Stimulated activated CD8-positive, alpha-beta memory T cell treated with anti-CD3 and anti-CD28 coated beads, Interleukin-7, amount 100 ng/mL, for 1 hour (primary cell): ENCODE measurements around the gene ERVK3-1.
A peak's percentile ranks its signal among the peaks of the same experiment; 100 is the strongest.
"Not testable (repeated sequence)": the region's sequence is repeated elsewhere in the genome, so short reads cannot be mapped to it uniquely, and the experiment has no call there.

Source experiments
- DNase-seq, 2 donors: peaks; one replicate each; pipeline ENCODE4 v3.0.0-alpha.2; 2020; ENCODE audit warnings: low read depth in 2 of 2

The ERVK3-1 gene, protein sequence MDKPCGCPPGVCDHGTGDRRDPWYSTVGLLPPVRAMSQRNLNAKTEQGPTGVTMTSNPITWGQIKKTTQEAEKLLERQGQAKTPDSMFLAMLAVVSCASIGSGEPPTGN

DNA sequence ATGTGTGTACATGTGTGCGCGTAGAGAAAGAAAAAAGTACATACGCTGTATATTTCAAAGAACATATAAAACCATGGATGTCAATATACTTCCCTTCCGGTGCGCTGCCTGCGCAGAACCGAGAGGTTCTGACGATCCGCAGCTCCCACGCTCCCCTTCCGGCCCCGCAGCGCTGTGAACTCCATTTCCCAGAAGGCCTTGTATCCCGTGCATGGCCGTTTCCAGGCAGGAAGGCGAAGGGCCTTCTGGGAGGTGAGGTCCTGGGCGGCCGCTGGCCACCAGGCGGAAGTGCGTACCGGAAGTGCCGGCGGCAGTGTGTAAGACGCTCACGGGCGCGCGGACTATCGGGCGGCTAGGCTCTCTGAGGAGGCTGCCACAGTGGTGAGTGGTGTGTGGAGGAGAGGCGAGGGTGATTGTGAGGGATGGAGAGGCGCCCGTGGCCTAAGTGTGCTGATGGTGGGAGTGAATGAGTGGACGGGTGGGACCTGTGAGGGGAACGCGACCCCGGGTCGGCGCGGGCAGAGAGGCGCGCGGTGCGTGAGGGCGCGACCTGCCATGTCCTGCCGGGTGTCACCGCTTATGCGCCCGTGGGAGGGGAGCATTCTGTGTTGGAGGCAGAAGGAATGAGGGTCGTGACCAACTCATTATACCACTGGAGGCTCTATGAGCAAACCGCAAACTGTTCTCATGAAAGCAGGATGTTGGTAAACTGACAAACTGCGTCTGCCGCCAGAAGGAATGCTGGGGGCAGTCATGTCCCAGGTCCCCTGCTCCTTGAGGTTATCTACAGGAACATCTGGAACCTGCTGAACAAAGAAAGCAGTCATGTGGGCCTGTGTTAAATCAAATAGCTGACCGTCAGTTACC is at the start of gene ERVK3-1:
Gene ERVK3-1, plus strand, starts transcription at position 313 of the 867 bp plus-strand sequence. CDS start 6,792 bp downstream, outside the sequence.
- peak; percentile 79 to 87 for DNase-seq

DNA sequence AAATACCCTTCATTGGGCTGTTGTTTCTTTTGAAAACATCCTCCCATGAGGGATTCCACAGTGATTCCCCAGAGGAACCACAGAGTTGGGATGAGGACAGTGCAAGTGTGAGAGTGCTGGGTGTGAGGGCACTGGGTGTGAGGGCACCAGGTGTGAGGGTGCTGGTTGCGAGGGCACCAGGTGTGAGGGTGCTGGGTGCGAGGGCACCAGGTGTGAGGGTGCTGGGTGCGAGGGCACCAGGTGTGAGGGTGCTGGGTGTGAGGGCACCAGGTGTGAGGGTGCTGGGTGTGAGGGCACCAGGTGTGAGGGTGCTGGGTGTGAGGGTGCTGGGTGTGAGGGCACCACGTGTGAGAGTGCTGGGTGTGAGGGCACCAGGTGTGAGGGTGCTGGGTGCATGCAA is 46.9 kb upstream of the ERVK3-1 start:
- not testable (repeated sequence) for DNase-seq

DNA sequence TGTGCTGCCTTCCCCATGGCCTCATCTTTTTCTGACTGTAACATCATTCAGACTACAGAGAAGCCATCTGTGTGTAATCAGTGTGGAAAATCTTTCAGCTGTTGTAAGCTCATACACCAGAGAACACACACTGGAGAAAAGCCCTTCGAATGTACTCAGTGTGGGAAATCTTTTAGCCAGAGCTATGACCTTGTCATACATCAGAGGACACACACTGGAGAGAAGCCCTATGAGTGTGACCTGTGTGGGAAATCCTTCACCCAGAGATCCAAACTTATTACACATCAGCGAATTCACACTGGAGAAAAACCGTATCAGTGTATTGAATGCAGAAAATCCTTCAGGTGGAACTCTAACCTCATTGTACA is 43.6 kb upstream of the ERVK3-1 start:
- DNase-seq = no peak

DNA sequence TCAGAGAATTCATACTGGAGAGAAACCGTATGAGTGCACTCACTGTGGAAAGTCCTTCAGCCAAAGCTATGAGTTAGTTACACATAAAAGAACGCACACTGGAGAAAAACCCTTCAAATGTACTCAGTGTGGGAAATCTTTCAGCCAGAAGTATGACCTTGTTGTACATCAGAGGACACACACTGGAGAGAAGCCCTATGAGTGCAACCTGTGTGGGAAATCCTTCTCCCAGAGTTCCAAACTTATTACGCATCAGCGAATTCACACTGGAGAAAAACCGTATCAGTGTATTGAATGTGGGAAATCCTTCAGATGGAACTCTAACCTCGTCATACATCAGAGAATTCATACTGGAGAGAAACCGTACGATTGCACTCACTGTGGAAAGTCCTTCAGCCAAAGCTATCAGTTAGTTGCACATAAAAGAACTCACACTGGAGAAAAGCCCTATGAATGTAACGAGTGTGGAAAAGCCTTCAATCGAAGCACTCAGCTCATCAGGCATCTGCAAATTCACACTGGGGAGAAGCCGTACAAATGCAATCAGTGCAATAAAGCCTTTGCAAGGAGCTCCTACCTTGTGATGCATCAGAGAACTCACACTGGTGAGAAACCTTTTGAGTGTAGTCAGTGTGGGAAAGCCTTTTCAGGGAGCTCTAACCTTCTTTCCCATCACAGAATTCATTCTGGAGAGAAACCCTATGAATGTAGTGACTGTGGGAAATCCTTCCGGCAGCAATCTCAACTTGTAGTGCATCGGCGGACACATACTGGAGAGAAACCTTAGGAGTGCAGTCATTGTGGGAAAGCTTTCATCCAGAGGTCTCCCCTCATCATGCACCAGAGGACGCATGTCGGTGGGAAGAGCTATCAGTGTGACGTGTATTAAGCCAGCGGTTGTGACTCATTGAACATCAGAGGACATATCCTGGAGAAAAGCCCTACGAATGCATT is 42.9 kb upstream of the ERVK3-1 start:
- no peak for DNase-seq

DNA sequence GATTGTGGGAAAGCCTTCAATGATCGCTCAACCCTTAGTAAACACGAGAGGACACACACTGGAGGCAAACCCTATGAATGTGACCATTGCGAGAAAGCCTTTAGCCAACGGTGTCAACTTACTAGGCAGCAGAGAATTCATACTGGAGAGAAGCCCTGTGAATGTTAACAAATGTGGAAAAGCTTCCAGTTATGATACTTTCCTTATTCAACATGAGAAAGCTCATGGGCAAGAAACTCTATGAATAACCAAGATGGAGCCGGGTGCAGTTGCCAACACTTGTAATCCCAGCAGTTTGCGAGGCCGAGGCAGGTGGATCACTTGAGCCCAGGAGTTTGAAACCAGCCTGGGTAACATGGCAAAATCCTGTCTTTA is 42.3 kb upstream of the ERVK3-1 start:
- no peak for DNase-seq

DNA sequence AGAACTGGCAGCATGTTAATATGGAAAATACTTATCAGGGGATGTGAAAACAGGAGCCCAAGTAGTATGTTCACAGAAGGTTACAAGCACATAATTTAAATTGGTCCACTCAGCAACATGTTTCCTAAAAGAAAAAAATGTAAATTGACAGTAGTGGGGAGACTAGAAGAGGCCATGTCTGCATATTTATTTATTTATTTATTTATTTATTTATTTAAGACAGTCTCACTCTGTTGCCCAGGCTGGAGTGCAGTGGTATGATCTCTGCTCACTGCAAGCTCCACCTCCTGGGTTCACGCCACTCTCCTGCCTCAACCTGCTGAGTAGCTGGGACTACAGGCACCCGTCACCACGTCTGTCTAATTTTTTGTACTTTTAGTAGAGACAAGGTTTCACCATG is 40.1 kb upstream of the ERVK3-1 start:
- DNase-seq = no peak

DNA sequence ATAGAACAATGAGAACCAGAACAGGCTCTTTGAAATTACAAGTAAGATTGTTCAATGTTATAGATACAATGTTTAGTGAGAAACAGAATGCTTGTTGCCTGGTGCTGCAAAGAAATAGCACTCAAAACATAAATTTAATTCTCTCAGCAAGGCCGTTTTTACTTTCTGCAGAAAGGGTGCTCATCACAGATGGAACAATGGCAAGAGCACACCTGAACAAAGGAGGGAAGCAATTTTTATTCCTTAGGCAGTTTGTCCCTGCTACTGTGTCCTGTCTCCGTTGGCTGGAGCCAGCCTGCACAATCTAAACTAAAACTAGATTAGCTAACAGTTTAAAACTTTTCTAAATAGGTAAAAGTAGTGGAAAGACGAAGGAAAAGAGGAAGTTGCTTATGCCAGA is 36.8 kb upstream of the ERVK3-1 start:
- DNase-seq = no peak

DNA sequence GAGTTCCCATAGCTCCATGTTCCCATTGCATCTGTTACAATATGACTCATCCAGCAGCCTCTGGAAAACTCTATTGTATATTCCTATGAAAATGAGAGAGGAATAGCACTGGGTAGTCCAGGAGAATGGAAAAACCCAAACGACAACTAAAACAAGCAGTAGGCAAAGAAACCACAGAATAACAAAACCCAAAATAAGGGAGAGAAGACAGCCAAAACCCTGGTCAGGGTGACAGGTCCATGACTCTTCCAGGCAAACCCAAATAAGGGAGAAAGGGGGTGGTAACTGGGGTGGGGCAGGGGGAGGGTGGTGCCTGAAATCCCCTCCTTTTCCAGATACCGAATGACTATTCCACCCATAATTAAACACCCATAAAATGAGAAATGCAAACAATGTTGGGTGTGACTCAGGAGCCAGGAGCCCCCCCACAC is 30.4 kb upstream of the ERVK3-1 start:
- no peak for DNase-seq

DNA sequence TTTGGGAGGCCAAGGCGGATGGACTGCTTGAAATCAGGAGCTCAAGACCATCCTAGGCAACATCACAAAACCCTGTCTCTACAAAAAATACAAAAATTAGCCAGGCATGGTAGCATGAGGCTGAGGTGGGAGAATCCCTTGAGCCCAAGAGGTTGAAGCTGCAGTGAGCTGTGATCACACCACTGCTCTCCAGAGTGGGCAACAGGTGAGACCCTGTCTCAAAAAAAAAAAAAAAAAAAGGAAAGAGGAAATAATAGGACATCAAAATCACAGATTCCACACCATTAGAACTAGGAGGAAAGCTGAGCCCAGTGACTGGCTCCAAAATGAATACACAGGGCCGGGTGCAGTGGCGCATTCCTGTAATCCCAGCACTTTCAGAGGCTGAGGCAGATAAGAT is 29.6 kb upstream of the ERVK3-1 start:
- no peak for DNase-seq

DNA sequence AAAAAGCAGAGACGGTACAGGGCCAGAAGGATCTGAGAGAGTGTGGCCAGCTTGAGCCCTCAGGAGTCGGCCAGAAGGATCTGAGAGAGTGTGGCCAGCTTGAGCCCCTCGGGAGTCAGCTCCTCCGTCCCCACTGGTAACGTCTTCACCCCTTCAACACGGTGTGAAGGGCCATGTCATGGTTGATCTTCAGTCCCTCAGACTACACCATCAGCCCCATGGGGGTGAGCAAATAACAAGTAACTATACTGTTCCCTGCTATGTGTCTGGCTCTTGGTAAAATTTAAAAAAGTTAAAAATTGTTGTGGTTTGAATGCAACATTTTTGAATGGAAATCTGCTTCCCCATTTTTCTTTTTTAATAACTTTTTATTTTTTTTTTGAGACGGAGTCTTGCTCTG is 28.0 kb upstream of the ERVK3-1 start:
- DNase-seq = no peak

DNA sequence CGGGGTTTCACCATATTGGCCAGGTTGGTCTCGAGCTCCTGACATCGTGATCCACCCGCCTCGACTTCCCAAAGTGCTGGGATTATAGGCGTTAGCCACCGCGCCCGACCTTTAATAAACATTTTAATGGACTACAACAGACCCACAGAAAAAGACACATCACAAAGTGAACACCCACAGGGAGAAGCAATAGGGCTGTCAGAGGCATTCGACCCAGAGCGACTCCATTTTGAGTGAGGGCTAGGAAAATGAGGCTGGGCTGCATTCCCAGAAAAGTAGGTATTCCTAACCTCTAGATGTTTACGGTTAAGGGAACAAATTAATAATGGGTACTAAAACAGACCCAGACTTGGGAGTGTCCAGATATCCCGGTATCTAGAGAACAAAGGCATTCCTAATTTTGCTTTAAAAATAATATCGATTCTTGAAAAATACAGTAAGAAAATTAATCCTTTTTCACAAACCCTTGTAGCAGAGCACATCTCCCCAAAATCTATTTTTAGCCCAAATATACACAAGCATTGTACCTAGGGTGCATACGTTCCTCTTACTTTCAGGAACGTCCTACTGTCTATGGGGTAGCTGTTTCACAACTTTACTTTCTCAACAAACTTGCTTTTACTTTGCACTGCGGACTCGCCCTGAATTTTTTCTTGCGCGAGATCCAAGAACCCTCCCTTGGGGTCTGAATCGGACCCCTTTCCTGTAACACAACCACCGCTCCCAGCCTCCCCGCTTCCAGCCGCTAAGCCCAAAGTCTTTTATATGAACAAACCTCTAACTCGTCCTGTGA is 27.2 kb upstream of the ERVK3-1 start:
- DNase-seq = no peak

DNA sequence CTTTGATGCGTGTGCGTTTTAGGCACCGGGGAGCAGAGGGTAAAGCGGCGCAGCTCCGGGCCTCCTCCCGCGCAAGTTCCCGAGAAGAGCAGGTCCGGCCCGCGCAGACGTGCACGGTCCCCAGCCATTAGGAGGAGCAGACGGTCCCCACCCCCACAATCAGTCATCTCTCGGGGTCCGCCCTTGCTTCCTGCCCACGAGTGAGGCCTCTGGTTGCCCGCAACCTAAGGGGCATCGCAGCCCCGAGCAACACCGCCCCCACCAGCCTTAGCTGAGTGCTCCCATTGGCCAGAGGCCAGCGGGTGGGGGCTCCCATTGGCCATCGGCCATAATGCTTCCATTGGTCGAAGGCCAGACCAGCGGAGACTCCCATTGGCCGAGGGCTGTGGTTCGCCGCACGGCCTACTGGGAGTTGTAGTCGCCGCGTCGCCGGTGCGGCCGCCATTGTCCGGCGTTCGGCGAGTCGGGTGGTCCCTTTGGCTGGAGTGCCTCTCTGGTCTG is 26.6 kb upstream of the ERVK3-1 start, which contains the start of gene ZNF8:
Gene ZNF8, plus strand, starts transcription at position 415 of the 501 bp plus-strand sequence. CDS start 127 bp downstream, outside the sequence.
- DNase-seq = peak; percentile 94 to 95

DNA sequence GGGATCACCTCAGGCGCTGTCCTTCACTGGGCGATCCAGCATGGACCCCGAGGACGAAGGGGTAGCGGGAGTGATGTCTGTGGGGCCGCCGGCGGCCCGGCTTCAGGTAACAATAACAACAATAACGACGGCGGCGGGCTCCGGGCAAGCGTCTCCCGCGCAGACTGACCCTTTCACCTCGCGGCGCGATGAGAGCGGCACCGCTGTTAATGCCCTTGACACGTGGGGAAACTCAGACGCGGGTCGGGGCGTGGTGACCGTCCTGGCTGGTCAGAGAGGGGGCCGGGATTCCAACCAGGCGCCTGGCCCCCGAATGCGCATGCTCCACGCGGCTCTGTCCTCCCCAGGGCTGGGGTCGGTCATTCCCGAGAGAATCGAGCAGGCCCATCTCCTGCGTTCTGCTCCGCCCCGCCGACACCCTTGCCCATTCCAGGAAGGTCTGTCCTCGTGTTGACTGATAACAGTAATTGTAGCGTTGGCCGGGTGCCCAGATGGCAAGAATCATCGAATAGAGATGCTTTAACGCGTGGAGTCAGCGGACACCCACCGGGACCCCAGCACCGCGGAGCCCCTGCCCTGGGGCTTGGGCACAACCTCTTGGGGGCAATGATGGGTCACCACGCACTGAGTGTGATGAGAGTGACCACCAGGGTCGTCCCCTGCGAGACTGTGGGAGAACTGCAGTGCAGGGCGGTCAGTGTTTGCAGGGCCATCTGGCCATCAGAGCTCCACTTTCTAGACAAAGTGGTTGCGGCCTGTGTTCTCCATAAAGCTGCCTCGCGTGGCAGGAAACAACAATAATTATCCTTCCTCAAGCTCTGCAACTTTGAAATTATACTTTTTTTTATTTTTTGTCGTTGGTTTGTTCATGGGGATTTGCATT is 25.9 kb upstream of the ERVK3-1 start:
- DNase-seq = peak; percentile 9 to 20

DNA sequence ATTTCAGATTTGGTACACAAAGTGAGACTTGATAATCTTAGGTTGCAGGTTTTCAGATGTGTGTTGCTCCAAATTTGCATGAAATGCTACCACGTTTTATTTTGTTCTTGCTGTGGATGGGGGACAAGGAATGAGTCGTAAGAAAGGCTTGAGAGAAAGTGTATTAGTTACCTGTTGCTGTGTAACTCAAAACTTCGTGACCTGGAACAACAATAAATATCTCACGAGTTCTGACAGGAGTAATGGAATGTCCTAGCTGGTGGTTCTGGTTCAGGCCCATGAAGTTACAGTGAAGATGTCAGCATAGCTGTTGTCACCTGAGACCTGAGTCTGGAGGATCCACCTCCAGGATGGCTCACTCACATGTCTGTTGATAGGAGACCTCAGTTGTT is 25.3 kb upstream of the ERVK3-1 start:
- DNase-seq = no peak

DNA sequence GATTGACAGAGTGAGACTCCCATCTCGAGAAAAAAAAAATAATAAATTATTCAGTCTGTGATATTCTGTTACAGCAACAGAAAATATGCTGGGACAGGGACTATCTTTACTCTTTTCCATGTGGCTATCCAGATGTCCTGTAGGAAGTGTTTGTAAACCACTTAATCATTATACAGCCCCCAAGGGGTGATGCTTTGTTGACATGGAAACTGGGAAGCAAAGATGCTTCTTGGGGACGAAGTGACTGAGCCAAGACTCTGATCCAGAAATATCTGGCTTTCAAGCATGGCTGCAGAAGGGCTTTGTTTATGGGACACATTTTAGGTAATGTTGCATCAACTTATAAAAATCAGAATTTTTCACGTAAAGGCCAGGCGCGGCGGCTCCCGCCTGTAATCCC is 21.0 kb upstream of the ERVK3-1 start:
- DNase-seq = no peak

DNA sequence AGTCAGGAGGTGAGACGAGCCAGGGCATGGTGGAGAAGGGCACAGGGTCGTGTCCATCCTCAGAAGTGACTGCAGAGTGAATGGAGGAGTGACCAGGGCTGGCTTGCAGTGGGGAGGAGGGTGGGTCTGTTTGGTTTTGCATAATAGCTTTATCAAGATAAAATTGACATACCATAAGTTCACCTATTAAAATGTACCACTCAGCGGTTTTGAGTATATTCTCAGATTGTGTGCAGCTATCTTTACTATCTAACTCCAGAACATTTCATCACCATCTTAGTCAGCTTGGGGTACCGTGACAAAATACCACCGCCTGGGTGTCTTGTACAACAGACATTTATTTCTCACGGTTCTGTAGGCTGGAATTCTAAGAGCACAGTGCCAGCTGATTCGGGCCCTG is 13.2 kb upstream of the ERVK3-1 start:
- DNase-seq = no peak

DNA sequence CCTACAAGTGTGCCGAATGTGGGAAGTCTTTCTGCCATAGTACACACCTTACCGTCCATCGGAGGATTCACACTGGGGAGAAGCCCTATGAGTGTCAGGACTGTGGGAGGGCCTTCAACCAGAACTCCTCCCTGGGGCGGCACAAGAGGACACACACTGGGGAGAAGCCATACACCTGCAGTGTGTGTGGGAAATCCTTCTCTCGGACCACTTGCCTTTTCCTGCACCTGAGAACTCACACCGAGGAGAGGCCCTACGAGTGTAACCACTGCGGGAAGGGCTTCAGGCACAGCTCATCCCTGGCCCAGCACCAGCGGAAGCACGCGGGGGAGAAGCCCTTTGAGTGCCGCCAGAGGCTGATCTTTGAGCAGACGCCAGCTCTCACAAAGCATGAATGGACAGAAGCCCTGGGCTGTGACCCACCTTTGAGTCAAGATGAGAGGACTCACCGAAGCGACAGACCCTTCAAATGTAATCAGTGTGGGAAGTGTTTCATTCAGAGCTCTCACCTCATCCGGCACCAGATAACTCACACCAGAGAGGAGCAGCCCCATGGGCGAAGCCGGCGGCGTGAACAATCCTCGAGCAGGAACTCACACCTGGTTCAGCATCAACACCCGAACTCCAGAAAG is 10.3 kb upstream of the ERVK3-1 start:
- DNase-seq = no peak

DNA sequence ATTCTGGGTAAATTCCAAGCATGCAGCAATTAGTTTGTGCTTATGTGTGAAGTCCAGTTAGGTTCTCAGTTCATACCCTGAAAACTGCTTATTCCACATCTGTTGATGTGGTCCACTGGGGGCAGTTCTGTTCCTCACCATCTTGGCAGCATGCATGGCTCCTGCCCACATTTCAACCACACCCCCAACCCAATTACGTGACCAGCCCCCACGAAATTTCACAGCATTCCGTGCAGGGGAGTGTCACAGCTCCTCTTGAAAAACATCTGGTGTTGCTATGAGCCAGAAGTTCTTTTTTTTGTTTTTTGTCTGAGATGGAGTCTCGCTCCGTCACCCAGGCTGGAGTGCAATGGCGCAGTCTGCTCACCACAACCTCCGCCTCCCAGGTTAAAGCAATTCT is 9.1 kb upstream of the ERVK3-1 start:
- no peak for DNase-seq

DNA sequence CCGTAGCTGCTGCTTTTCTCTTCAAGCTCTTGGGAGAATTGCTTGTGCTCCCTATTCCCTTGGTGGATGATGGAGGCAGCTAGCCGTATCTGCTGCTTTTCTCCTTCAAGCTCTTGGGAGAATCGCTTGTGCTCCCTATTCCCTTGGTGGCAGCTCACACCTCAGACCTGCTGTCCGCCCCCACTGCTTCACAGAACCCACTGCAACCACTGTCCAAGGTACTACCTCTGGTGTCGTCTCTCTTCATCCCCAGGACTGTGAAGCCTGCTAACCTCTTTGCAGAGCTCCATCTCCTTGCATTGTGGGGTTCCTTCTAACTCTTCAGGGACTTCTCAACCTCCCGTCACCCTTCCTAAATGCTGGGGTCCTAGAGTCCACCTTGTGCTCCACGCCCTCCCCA is 4.6 kb upstream of the ERVK3-1 start:
- no peak for DNase-seq

DNA sequence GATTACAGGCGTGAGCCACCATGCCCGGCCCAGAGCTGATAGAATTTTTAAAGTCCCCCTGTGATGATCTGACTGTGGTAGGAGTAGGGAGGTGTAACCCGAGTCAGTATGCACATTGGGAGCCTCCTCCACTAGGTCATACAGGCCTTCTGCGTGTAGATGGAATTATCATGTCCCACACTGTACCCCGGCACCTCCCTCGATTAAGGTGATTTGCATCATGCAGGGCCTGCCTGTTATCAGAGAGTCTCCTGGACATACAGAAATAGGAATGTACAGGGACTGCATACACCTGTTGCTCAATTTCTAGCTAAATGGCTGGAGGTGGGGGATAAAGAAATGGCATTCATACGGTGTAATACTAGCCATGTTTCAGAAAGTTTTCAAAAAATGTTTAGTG is 922 bp upstream of the ERVK3-1 start:
- no peak for DNase-seq
